ENCODE results near the gene PTPRJ.
"Not testable (repeated sequence)": the region's sequence is repeated elsewhere in the genome, so short reads cannot be mapped to it uniquely, and the experiment has no call there.

The PTPRJ gene

GRCh38 chr11:48019217-48019584 lies 38.8 kb downstream of the PTPRJ start:
- no peak for DNase-seq

GRCh38 chr11:48019595-48019994 lies 39.2 kb downstream of the PTPRJ start:
- no peak for DNase-seq

- no peak for DNase-seq
Measured at GRCh38 chr11:48020092-48020755, 39.9 kb downstream of the PTPRJ start.

- not testable (repeated sequence) for DNase-seq
Measured at GRCh38 chr11:48021201-48021820, 41.0 kb downstream of the PTPRJ start.

- no peak for DNase-seq
Measured at GRCh38 chr11:48022445-48022844, 42.1 kb downstream of the PTPRJ start.

- not testable (repeated sequence) for DNase-seq
Measured at GRCh38 chr11:48023608-48024007, 43.2 kb downstream of the PTPRJ start.

- DNase-seq: no peak
Measured at GRCh38 chr11:48024635-48025071, 44.3 kb downstream of the PTPRJ start.

- no peak for DNase-seq
Measured at GRCh38 chr11:48025293-48025983, 45.1 kb downstream of the PTPRJ start.

GRCh38 chr11:48025984-48026340 lies 45.6 kb downstream of the PTPRJ start:
- DNase-seq: no peak

- no peak for DNase-seq
Measured at GRCh38 chr11:48028914-48029680, 48.7 kb downstream of the PTPRJ start.

- DNase-seq: no peak
Measured at GRCh38 chr11:48029681-48030290, 49.4 kb downstream of the PTPRJ start.

- DNase-seq: no peak
Measured at GRCh38 chr11:48031602-48032001, 51.2 kb downstream of the PTPRJ start.

- no peak for DNase-seq
Measured at GRCh38 chr11:48032721-48033120, 52.4 kb downstream of the PTPRJ start.

GRCh38 chr11:48033918-48034341 lies 53.6 kb downstream of the PTPRJ start:
- DNase-seq: no peak

- DNase-seq: no peak
Measured at GRCh38 chr11:48034926-48035871, 54.8 kb downstream of the PTPRJ start.

- no peak for DNase-seq
Measured at GRCh38 chr11:48036011-48036410, 55.7 kb downstream of the PTPRJ start.

- DNase-seq: peak; percentile 13
Measured at GRCh38 chr11:48036466-48036865, 56.1 kb downstream of the PTPRJ start.

- no peak for DNase-seq
Measured at GRCh38 chr11:48037709-48038468, 57.5 kb downstream of the PTPRJ start.

- DNase-seq: no peak
Measured at GRCh38 chr11:48040830-48041444, 60.6 kb downstream of the PTPRJ start.

GRCh38 chr11:48041877-48042695 lies 61.7 kb downstream of the PTPRJ start:
- no peak for DNase-seq

All from HCEC 1CT (cell line).